ENCODE measurements around the gene BEND3. TPM values are rescaled to one million over a fixed set of nuclear protein-coding genes. Genes with fewer than 3 reads are reported as not detected.
A peak's percentile ranks its signal among the peaks of the same experiment; 100 is the strongest.
"Not testable (repeated sequence)": the region's sequence is repeated elsewhere in the genome, so short reads cannot be mapped to it uniquely, and the experiment has no call there.

The BEND3 gene
- total RNA-seq, 1 donor from 2014 or later, result 1.9 TPM

GRCh38 chr6:107026965-107027364, 88.3 kb downstream of the BEND3 start:
- DNase-seq, result no peak

DNA sequence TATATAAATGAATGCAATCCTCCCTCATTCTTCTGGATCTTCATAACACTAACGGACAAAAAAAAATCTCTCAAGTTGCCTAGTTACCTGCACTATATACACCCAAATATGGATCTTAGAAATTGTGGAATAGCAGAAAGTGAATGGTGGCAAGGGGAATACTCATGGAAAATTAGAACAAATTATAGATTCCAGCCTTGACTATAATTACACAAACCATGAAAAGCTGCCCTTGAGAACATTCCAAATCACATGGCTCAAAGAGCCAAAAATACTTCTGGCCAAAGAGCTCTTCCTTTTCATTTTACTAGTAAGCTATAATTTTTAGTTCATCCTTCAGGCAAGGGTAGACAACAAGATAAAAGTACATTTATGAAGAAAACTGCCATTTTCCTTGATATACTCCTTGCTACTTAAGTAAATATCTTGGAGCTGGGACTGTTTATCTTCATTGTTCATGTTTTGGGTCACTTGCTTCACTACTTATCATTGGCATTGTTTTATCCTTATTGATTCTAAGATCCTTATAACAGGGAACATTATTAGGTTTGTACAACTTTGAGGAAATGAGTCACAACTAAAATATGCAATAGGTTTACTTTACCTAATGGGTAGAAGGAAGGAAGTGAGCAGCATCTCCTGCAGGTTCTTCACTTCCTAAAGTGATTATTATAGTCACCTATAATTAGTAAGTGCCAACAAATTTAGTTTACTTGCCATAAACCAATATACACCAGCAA, 93.7 kb downstream of the BEND3 start:
- peak; percentile 21 for DNase-seq

GRCh38 chr6:107020239-107020638, 95.1 kb downstream of the BEND3 start:
- DNase-seq, result no peak

GRCh38 chr6:107019628-107020027, 95.7 kb downstream of the BEND3 start:
- not testable (repeated sequence) for DNase-seq

- DNase-seq, result no peak
These were observed 96.3 kb downstream of the BEND3 start for GRCh38 chr6:107019047-107019446.

Other genes starting within 250 kb of the BEND3 start
- 9.4 and 21.6 TPM in 2 replicates for gene CD24, start 140.8 kb downstream of the BEND3 start, total RNA-seq
- 11.1 TPM in 2 replicates for gene MTRES1, start 87.3 kb downstream of the BEND3 start, total RNA-seq